ENCODE measurements around the gene CCL15. TPM values are rescaled to one million over a fixed set of nuclear protein-coding genes. Genes with fewer than 3 reads are reported as not detected.
A peak's percentile ranks its signal among the peaks of the same experiment; 100 is the strongest.
"Not testable (repeated sequence)": the region's sequence is repeated elsewhere in the genome, so short reads cannot be mapped to it uniquely, and the experiment has no call there.

The CCL15 gene
- total and polyA plus RNA-seq, 3 donors from 2014 or later: 0.87 TPM; not detected in 2

DNA sequence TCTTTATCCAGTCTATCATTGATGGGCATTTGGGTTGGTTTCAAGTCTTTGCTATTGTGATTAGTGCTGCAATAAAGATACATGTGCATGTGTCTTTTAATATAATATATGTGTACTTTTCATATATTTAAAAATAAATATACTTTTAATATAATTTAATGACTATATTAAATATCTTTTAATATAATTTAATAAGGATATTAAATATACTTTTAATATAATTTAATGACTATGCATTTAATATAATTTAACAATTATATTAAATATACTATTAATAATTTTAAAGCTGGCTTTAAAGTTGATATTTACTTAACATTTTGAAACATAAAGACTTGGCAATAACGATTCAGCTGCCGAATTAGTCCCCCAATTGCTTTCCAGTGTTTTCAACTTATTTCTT is 15.2 kb upstream of the CCL15 start:
- no peaks in the 10 kb centered on the region for H3K9me3 ChIP-seq
- intact Hi-C loops (cut with DNase I; ENCODE audit: low total_unique reads): no loop called here
- 90 to 98% methylated on average over 2 of the region's 2 CpGs for WGBS, 2 donors

DNA sequence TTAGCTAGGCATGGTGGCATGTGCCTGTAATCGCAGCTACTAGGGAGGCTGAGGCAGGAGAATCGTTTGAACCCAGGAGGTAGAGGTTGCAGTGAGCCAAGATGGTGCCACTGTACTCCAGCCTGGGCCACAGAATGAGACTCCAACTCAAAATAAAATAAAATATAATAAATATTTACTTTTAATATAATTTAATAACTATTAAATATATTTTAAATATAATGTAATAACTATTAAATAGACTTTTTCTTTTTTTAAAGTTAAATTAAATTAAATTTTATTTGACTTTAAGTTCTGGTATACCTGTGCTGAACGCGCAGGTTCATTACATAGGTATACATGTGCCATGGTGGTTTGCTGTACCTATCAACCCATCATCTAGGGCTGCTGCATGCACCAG is 14.5 kb upstream of the CCL15 start:
- H3K4me1 ChIP-seq; H3K4me3 ChIP-seq; DNase-seq; H3K27ac ChIP-seq; H3K9me3 ChIP-seq; H3K36me3 ChIP-seq (ENCODE audit: low read depth, missing control alignments); intact Hi-C loops (cut with DNase I; ENCODE audit: low total_unique reads); H3K27me3 ChIP-seq: not testable (repeated sequence)
- WGBS, 2 donors: 94 to 95% methylated on average over 4 of the region's 4 CpGs

More for the DNA sequence above, 15.2 kb upstream of the CCL15 start:
- Histone ChIP-seq H3K4me1 (no peaks in the 10 kb centered on the region), H3K27ac (no peak overlapping the region), H3K27me3 (no peaks in the 10 kb centered on the region), H3K4me3 (no peak overlapping the region), H3K36me3 (ENCODE audit: low read depth, missing control alignments) (no peaks in the 10 kb centered on the region)
- TF ChIP-seq, protein P1, sequence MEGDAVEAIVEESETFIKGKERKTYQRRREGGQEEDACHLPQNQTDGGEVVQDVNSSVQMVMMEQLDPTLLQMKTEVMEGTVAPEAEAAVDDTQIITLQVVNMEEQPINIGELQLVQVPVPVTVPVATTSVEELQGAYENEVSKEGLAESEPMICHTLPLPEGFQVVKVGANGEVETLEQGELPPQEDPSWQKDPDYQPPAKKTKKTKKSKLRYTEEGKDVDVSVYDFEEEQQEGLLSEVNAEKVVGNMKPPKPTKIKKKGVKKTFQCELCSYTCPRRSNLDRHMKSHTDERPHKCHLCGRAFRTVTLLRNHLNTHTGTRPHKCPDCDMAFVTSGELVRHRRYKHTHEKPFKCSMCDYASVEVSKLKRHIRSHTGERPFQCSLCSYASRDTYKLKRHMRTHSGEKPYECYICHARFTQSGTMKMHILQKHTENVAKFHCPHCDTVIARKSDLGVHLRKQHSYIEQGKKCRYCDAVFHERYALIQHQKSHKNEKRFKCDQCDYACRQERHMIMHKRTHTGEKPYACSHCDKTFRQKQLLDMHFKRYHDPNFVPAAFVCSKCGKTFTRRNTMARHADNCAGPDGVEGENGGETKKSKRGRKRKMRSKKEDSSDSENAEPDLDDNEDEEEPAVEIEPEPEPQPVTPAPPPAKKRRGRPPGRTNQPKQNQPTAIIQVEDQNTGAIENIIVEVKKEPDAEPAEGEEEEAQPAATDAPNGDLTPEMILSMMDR (IDR thresholded peaks at IDR 0.05): no peak
- no peak for TF ChIP-seq POLR2A (IDR thresholded peaks at IDR 0.05)
- no peak for DNase-seq

DNA sequence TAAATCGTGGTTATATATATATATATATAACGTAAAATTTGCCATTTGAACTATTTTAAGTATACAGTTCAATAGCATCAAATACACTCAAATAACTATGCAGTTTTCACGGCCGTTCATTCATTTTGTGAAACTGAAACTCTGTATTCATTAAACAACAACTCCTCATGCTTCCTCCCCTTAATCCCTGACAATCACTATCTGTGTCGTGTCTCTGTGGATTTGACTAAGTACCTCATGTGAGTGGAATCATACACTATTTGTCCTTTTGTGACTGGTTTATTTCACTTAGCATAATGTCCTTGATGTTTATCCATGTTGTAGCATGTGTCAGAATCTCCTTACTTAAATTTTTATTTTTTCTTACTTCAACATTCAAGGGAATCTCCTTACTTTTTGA is 13.6 kb upstream of the CCL15 start:
- intact Hi-C loops (cut with DNase I; ENCODE audit: low total_unique reads): no loop called here
- 79 to 88% methylated on average over 5 of the region's 5 CpGs for WGBS, 2 donors
- no peak for TF ChIP-seq POLR2A (IDR thresholded peaks at IDR 0.05)
- TF ChIP-seq, protein P1 (IDR thresholded peaks at IDR 0.05): no peak
- Histone ChIP-seq H3K4me1 (no peaks in the 10 kb centered on the region), H3K9me3 (no peaks in the 10 kb centered on the region), H3K27ac (no peak overlapping the region), H3K4me3 (no peak overlapping the region), H3K27me3 (no peaks in the 10 kb centered on the region), H3K36me3 (ENCODE audit: low read depth, missing control alignments) (no peaks in the 10 kb centered on the region)
- no peak for DNase-seq

DNA sequence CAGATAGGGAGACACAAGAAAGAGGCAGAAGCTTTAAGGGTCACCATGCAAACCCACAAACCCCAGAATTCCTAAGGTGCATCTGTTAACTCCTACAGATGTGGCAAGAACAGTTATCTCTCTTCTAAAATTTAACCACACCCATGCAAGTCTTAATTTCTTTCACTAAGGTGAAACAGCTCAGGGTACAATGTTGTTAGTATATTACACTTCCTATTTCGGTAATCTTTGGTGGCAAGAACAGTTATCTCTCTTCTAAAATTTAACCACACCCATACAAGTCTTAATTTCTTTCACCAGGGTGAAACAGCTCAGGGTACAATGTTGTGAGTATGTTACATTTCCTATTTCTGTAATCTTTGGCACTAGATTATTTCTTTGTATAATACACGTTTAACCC is 9.8 kb upstream of the CCL15 start:
- no peaks in the 10 kb centered on the region for H3K9me3 ChIP-seq
- TF ChIP-seq, protein P1 (IDR thresholded peaks at IDR 0.05): no peak
- no peak for TF ChIP-seq POLR2A (IDR thresholded peaks at IDR 0.05)
- no peaks in the 10 kb centered on the region for H3K4me1 ChIP-seq
- 74 to 88% methylated on average over 2 of the region's 2 CpGs for WGBS, 2 donors
- H3K27ac ChIP-seq: no peak overlapping the region
- H3K27me3 ChIP-seq: no peaks in the 10 kb centered on the region
- intact Hi-C loops (cut with DNase I; ENCODE audit: low total_unique reads): no loop called here
- DNase-seq: no peak
- H3K4me3 ChIP-seq: no peak overlapping the region
- no peaks in the 10 kb centered on the region for H3K36me3 ChIP-seq (ENCODE audit: low read depth, missing control alignments)

DNA sequence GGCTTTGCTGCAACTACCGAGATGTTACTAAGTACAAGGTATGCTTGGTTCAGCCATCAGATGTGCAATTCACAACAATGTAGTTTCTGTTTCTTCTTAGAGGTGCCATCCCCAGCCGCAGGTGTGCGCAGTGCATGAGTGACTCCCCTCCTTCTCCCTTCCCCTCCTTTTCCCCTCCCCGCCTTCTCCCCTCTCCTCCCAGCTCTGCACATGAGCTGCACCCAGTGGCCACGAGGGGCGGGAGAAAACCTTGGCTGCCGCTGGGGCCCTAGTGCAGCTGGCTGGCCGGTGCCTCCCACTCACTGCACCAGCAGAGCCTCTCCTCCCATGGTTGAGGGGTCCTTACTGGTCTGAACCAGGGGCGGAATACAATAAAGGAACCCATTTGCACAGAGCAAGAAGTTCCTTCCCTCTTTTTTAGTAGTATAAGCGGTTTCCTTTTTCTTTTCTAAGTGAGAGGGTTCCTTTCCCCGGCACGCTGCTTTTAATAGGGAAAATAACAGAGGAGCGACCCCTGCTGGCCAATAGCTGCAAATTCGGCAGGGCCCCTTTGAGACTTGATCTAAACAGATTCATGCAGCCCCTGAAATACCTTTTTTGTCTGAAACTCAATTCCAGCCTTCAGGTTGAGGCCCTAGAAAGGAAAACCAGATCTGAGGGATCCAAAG is 7.8 kb upstream of the CCL15 start:
- intact Hi-C loops (cut with DNase I; ENCODE audit: low total_unique reads): no loop called here
- H3K27ac ChIP-seq: no peak overlapping the region
- no peak overlapping the region for H3K4me3 ChIP-seq
- WGBS, 2 donors: 57 to 68% methylated on average over 14 of the region's 14 CpGs
- H3K9me3 ChIP-seq: no peaks in the 10 kb centered on the region
- H3K36me3 ChIP-seq (ENCODE audit: low read depth, missing control alignments): no peaks in the 10 kb centered on the region
- DNase-seq: peak; percentile 64
- TF ChIP-seq, protein P1 (IDR thresholded peaks at IDR 0.05): peak in 2 of 3 experiments; percentile 13 to 46
- no peak for TF ChIP-seq POLR2A (IDR thresholded peaks at IDR 0.05)
- no peaks in the 10 kb centered on the region for H3K27me3 ChIP-seq
- H3K4me1 ChIP-seq: no peaks in the 10 kb centered on the region

All from testis (tissue), 3 donors.